H9 (cell line): Measurements from ENCODE around the gene TRAF2. TPM values are rescaled to one million over a fixed set of nuclear protein-coding genes. Genes with fewer than 3 reads are reported as not detected.

ENCODE experiments used
- DNase-seq: peaks from one replicate; pipeline ENCODE4 v3.0.0-alpha.2; 2017
- H2AFZ ChIP-seq: one replicate; pipeline ENCODE4 v1.6.1; 2013; ENCODE audit warnings: mild to moderate bottlenecking, low read length, control low read depth, moderate library complexity
- H2AK5ac ChIP-seq: 2 replicates; pipeline ENCODE4 v1.6.1; 2013; ENCODE audit warnings: low read length, control low read depth, mixed read lengths; ENCODE audit not compliant: insufficient read length
- H2BK120ac ChIP-seq: one replicate; pipeline ENCODE4 v1.6.1; 2013; ENCODE audit warnings: low read depth, mild to moderate bottlenecking, low read length, control low read depth, inconsistent platforms; ENCODE audit not compliant: poor library complexity, severe bottlenecking
- H2BK12ac ChIP-seq: 2 replicates; pipeline ENCODE4 v1.6.1; 2013; ENCODE audit warnings: low read length, control low read depth, mixed read lengths, low read depth; ENCODE audit not compliant: insufficient read length
- H2BK15ac ChIP-seq: 2 replicates; pipeline ENCODE4 v1.6.1; 2013; ENCODE audit warnings: low read depth, low read length, control low read depth
- H2BK20ac ChIP-seq: one replicate; pipeline ENCODE4 v1.6.1; 2013; ENCODE audit warnings: low read depth, mild to moderate bottlenecking, low read length, control low read depth, inconsistent platforms; ENCODE audit not compliant: poor library complexity, severe bottlenecking
- H2BK5ac ChIP-seq: 2 replicates; pipeline ENCODE4 v1.6.1; 2013; ENCODE audit warnings: low read length, control low read depth, mixed read lengths; ENCODE audit not compliant: insufficient read length
- H3K14ac ChIP-seq: 2 replicates; pipeline ENCODE4 v1.6.1; 2013; ENCODE audit warnings: low read length, control low read depth; ENCODE audit not compliant: insufficient read depth
- H3K18ac ChIP-seq: 2 replicates; pipeline ENCODE4 v1.6.1; 2013; ENCODE audit warnings: low read depth, mild to moderate bottlenecking, mixed read lengths, low read length, control low read depth; ENCODE audit not compliant: insufficient read length
- H3K23ac ChIP-seq: 2 replicates; pipeline ENCODE4 v1.6.1; 2013; ENCODE audit warnings: low read length, control low read depth, mixed read lengths, low read depth; ENCODE audit not compliant: insufficient read length
- H3K23me2 ChIP-seq: 2 replicates; pipeline ENCODE4 v1.6.1; 2013; ENCODE audit warnings: low read depth, mild to moderate bottlenecking, mixed read lengths, low read length, control low read depth; ENCODE audit not compliant: insufficient read length, poor library complexity, severe bottlenecking
- H3K27ac ChIP-seq: 2 replicates; pipeline ENCODE4 v1.5.1; 2013; ENCODE audit warnings: low read length, control low read depth, mixed read lengths, low read depth; ENCODE audit not compliant: insufficient read length
- H3K27me3 ChIP-seq: 2 replicates; pipeline ENCODE4 v1.6.1; 2013; ENCODE audit warnings: low read length, control low read depth, inconsistent platforms; ENCODE audit not compliant: insufficient read depth
- H3K4ac ChIP-seq: 2 replicates; pipeline ENCODE4 v1.6.1; 2013; ENCODE audit warnings: low read depth, mild to moderate bottlenecking, control low read depth, inconsistent platforms, low read length, moderate library complexity
- H3K4me1 ChIP-seq: 2 replicates; pipeline ENCODE4 v1.6.1; 2013; ENCODE audit warnings: low read length, control low read depth, inconsistent platforms; ENCODE audit not compliant: insufficient read depth
- H3K4me2 ChIP-seq: 2 replicates; pipeline ENCODE4 v1.6.1; 2013; ENCODE audit warnings: low read length, control low read depth, mixed read lengths; ENCODE audit not compliant: insufficient read length, insufficient read depth
- H3K56ac ChIP-seq: 2 replicates; pipeline ENCODE4 v1.6.1; 2013; ENCODE audit warnings: low read depth, mild to moderate bottlenecking, mixed read lengths, low read length, control low read depth; ENCODE audit not compliant: insufficient read length
- H3K79me1 ChIP-seq: 2 replicates; pipeline ENCODE4 v1.6.1; 2013; ENCODE audit warnings: low read depth, mild to moderate bottlenecking, moderate library complexity, low read length, control low read depth, inconsistent platforms; ENCODE audit not compliant: insufficient read depth, poor library complexity, severe bottlenecking
- H3K79me2 ChIP-seq: 2 replicates; pipeline ENCODE4 v1.6.1; 2013; ENCODE audit warnings: low read length, control low read depth, inconsistent platforms; ENCODE audit not compliant: insufficient read depth
- H3K9ac ChIP-seq: 2 replicates; pipeline ENCODE4 v1.6.1; 2013; ENCODE audit warnings: low read length, control low read depth, mixed read lengths; ENCODE audit not compliant: insufficient read length; ENCODE audit errors: extremely low read depth
- H3K9me3 ChIP-seq: one replicate; pipeline ENCODE4 v1.6.1; 2013; ENCODE audit warnings: low read depth, low read length, inconsistent platforms; ENCODE audit not compliant: control insufficient read depth
- H3T11ph ChIP-seq: one replicate; pipeline ENCODE4 v1.6.1; 2013; ENCODE audit warnings: mild to moderate bottlenecking, low read length, control low read depth, inconsistent platforms
- H4K20me1 ChIP-seq: one replicate; pipeline ENCODE4 v1.6.1; 2013; ENCODE audit not compliant: control insufficient read depth, insufficient read length, insufficient read depth
- H4K5ac ChIP-seq: 2 replicates; pipeline ENCODE4 v1.6.1; 2013; ENCODE audit warnings: low read depth, mild to moderate bottlenecking, mixed read lengths, low read length, control low read depth; ENCODE audit not compliant: insufficient read length
- H4K8ac ChIP-seq: replicated peaks from 2 replicates; pipeline ENCODE4 v1.6.1; 2013; ENCODE audit warnings: low read length, control low read depth, mixed read lengths, low read depth; ENCODE audit not compliant: insufficient read length
- H4K91ac ChIP-seq: 2 replicates; pipeline ENCODE4 v1.6.1; 2013; ENCODE audit warnings: low read depth, mild to moderate bottlenecking, moderate library complexity, mixed read lengths, low read length, control low read depth; ENCODE audit not compliant: insufficient read length
- H3K27ac Mint-ChIP-seq, 3 experiments: 2 replicates in 2 of 3; 3 replicates in 1 of 3; pipeline ENCODE4 v1.8.0; 2020 to 2021; ENCODE audit warnings: mixed read lengths in 3 of 3, mild to moderate bottlenecking in 1 of 3, moderate library complexity in 1 of 3
- H3K27me3 Mint-ChIP-seq: 2 replicates; pipeline ENCODE4 v1.8.0; 2021; ENCODE audit warnings: low read depth, mild to moderate bottlenecking, moderate library complexity, mixed read lengths
- H3K36me3 Mint-ChIP-seq, 3 experiments: 2 replicates in 2 of 3; 3 replicates in 1 of 3; pipeline ENCODE4 v1.8.0; 2020 to 2021; ENCODE audit warnings: low read depth in 3 of 3, mixed read lengths in 3 of 3; ENCODE audit not compliant: insufficient read depth in 1 of 3
- H3K4me1 Mint-ChIP-seq, 2 experiments: 2 replicates each; pipeline ENCODE4 v1.8.0; 2020; ENCODE audit warnings: mixed read lengths in 2 of 2
- H3K4me3 Mint-ChIP-seq, 2 experiments: 2 replicates in 1 of 2; 3 replicates in 1 of 2; pipeline ENCODE4 v1.8.0; 2020 to 2021; ENCODE audit warnings: mild to moderate bottlenecking in 2 of 2, mixed read lengths in 2 of 2, moderate library complexity in 1 of 2
- H3K9me3 Mint-ChIP-seq, 2 experiments: 2 replicates in 1 of 2; 3 replicates in 1 of 2; pipeline ENCODE4 v1.8.0; 2020; ENCODE audit warnings: mild to moderate bottlenecking in 2 of 2, mixed read lengths in 2 of 2, moderate library complexity in 1 of 2
- WGBS: extraction: QIAGEN DNeasy Blood & Tissue Kit; methylation state at CpG from one replicate; pipeline ENCODE4 v1.1.7; 2013; ENCODE audit warnings: missing lambda C conversion rate, low lambda C conversion rate, mixed read lengths; ENCODE audit not compliant: insufficient read length; ENCODE audit errors: extremely low coverage; 5-methylcytosine and 5-hydroxymethylcytosine counted together
- total RNA-seq: library from RNA; stranded (reverse); gene quantifications from 2 replicates; pipeline ENCODE4 v1.2.1, GENCODE V29; 2021
- TF ChIP-seq, protein P1 (sequence below): fragments of 200-600 bp; sonication (generic); conservative IDR thresholded peaks from 3 replicates; pipeline ENCODE4 v1.8.0; 2021; ENCODE audit warnings: antibody characterized with exemption, mild to moderate bottlenecking

Gene TRAF2
- total RNA-seq, 1 experiment from 2014 or later = 48.8 TPM

DNA sequence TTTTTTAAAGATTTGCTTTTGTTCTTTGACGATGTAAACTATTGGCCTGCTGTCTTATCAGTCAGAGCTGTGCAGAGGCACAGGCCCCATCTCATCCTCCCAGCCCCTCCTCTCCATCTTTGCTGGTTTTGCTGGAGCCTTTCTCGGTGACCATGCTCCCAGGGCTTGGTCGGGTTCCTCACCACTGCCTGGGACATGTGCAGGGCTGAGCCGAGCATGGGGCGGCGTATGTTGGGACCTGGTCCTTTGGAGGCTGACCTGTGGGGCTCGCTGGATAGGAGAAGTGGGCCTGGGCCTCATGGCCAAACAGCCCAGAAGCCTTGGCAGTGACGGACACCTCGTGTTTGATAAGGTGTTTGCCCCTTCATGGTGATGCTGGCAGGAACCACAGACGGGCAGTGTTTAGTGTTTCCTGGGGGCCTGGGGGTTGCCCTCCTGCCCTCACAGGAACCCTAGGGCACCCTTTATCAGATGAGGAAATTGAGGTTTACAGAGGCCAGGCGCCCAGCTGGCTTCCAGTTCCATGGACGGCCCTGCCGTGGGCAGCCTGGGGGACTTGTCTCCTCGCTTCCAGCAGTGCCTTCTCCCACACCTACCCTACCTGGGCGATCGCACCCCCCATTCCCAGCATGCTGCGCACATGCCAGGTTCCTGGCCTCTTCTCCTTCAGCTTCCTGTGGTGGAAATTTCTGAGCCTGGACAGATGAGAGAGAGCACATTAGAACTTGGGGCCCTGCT, 27.6 kb downstream of the TRAF2 start:
- WGBS = no CpG with 5 or more reads among the region's 17 CpGs
- peaks cover 25 to 61% (median 51%) of the 10 kb centered on the region in 3 experiments; a peak in 6 of 7 replicates for H3K36me3 Mint-ChIP-seq
- Histone ChIP-seq H3K79me2 (no peaks in the 10 kb centered on the region), H4K8ac (no peak overlapping the region), H3K4ac (no peak overlapping the region), H3K4me1 (no peaks in the 10 kb centered on the region), H3K79me1 (peaks cover 3% of the 10 kb centered on the region), H3K27ac (no peak overlapping the region), H3K18ac (no peak overlapping the region), H2BK12ac (no peak overlapping the region), H3K14ac (no peak overlapping the region), H3K9ac (no peak overlapping the region), H2AFZ (no peak overlapping the region), H4K20me1 (no peaks in the 10 kb centered on the region), H2BK5ac (no peak overlapping the region), H3K56ac (no peak overlapping the region), H3K27me3 (no peaks in the 10 kb centered on the region), H3K23me2 (no peaks in the 10 kb centered on the region), H3K23ac (no peak overlapping the region), H2BK20ac (no peak overlapping the region), H2BK15ac (no peak overlapping the region), H2BK120ac (no peak overlapping the region), H2AK5ac (no peak overlapping the region), H4K5ac (no peak overlapping the region), H3K9me3 (no peaks in the 10 kb centered on the region), H4K91ac (no peak overlapping the region), H3T11ph (no peak overlapping the region), H3K4me2 (no peak overlapping the region)
- no peaks in the 10 kb centered on the region for H3K27me3 Mint-ChIP-seq
- DNase-seq = peak; percentile 21
- H3K4me3 Mint-ChIP-seq = no peak overlapping the region
- H3K27ac Mint-ChIP-seq = peak overlapping the region in 2 of 3 experiments; percentile 52 to 86; a peak in 2 of 7 replicates
- TF ChIP-seq, protein P1, sequence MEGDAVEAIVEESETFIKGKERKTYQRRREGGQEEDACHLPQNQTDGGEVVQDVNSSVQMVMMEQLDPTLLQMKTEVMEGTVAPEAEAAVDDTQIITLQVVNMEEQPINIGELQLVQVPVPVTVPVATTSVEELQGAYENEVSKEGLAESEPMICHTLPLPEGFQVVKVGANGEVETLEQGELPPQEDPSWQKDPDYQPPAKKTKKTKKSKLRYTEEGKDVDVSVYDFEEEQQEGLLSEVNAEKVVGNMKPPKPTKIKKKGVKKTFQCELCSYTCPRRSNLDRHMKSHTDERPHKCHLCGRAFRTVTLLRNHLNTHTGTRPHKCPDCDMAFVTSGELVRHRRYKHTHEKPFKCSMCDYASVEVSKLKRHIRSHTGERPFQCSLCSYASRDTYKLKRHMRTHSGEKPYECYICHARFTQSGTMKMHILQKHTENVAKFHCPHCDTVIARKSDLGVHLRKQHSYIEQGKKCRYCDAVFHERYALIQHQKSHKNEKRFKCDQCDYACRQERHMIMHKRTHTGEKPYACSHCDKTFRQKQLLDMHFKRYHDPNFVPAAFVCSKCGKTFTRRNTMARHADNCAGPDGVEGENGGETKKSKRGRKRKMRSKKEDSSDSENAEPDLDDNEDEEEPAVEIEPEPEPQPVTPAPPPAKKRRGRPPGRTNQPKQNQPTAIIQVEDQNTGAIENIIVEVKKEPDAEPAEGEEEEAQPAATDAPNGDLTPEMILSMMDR = no peak
- H3K4me1 Mint-ChIP-seq = no peaks in the 10 kb centered on the region
- H3K9me3 Mint-ChIP-seq = no peaks in the 10 kb centered on the region
